NCI-H1417 (cell line): ENCODE data around the gene RDH16.
"Not testable (repeated sequence)": the region's sequence is repeated elsewhere in the genome, so short reads cannot be mapped to it uniquely, and the experiment has no call there.

ENCODE experiments used
- DNase-seq, 3 experiments: peaks; one replicate each; lab custom pipeline; 2025; lab: John Stamatoyannopoulos, UW

The RDH16 gene

DNA sequence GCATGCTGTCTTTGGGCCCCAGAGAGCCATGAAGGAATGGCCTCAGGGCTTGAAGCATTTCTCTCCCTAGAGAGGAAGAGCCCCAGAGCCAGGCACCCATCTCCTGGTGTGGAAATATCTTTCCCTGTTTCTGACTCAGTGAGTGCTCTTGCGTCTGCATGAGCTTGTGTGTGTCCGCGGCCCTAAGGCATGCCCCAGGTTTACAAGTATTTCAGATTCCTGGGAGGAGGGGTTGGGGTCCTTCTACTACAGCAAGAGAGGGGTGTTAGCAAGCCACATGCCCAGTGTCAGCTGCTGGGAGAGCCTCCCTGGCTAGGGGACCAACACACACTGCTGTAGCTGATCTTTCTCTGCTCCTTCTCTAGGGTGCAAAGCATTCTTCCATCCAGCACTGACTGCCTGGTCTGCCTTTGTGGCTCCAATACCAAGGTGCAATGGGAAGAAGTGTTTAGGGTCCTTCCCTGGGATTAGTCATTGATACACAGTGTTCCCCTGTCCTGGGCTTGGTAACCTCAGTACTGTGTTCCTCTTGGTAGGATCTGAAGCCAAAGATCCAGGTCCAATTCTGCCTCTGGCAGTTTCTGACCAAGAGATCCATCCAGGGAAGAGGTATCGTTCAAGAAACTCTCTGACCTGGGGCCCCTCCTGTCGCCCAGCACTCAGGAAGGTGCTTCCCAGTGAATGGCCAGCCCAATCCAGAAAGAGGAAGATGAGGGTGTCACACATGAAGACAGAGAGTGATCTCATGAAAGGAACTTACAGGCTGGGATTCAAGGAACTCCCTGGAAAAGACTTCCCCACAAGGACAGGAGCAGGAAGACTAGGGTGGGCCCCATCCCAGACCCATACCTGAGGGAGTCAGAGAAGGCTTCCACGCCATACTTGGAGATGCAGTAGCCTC, 3.1 kb downstream of the RDH16 start:
- no peak for DNase-seq

DNA sequence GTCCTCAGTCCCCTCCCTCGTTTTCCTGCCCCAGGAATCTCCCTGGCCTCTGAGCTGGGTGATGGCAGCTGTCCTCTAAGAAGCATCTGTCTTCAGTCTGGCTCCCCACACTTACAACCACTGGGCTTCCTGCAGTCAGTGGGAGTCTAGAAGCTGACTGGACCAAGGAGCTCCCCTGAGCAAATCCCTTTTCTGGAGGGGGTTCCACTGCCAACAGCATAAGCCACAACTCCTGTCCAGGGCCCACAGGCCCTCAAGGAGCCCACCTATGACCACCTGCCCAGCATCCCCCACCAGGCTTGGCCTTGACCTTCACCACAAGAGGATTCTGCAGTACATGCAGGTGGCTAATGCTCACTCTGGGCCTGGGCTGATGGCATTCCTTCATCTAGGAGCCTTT, 4.1 kb downstream of the RDH16 start:
- no peak for DNase-seq

DNA sequence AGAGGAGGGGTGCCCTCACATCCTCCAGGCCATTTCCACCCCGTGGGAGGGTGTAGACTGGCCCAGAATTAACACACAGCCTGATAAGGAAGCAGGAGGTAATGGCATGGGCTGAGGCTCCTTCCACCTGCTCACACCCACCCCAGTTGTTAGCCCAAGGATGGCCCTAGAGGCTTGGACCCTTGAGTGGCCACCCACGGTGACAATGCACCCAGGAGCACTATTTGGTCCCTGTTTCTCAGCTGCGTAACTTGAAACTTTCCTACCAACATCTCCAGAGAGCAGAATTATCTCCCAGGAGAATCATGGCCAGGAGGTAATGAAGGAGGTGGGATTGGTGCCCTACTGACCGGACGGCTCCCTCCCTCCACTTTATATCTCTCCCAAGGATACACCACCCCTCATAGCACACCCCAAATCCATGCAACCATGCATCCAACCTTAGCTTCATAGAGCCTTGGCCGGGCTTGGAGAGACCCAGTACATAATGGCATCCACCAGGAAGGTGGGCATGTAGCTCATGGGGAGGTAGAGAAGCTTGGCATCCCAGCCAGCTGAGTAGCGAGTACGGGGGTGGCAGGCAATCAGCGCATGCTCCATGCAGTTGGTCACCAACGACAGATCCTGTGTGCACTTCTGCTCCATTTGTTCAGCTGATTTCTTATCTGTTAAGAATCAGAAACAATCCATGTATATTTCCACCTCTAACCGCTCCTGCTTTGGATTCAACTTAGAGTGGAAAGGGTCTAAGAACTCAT, 5.6 kb downstream of the RDH16 start:
- DNase-seq = no peak

DNA sequence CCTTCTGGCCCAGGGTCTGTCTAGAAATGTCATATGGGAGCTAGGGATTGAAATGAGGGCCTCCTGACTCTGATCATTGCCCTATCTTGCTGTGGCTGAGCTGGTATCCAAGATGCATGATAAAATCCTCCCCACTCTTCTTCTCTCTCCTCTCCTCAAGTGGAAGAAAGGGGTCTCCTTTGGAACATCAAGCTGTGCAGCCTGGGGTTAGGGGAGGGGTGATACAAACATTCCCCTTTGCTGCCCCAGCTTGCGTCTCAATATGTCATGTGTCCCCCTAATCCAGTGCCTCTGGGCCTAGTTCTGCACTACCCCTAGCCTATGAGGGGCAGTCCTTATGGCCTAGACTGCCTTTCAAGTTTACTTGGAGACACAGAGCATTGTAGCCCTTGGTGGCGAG, 8.5 kb downstream of the RDH16 start:
- DNase-seq = no peak

DNA sequence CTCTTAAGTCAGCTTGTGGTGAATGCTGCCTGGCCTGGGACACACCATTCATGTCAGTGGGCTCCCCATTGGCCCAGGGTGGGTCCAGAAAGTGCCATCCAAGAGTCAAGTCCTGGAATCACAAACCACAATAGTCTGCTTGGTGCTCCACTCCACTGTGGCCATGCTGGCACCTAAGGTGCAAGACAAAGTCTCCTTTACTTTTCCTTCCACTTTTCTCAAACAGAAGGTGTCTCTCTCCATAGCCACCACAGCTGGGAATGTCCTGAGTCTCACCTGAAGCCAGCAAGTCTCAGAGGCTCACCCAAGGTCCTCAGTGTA, 9.0 kb downstream of the RDH16 start:
- DNase-seq = no peak

DNA sequence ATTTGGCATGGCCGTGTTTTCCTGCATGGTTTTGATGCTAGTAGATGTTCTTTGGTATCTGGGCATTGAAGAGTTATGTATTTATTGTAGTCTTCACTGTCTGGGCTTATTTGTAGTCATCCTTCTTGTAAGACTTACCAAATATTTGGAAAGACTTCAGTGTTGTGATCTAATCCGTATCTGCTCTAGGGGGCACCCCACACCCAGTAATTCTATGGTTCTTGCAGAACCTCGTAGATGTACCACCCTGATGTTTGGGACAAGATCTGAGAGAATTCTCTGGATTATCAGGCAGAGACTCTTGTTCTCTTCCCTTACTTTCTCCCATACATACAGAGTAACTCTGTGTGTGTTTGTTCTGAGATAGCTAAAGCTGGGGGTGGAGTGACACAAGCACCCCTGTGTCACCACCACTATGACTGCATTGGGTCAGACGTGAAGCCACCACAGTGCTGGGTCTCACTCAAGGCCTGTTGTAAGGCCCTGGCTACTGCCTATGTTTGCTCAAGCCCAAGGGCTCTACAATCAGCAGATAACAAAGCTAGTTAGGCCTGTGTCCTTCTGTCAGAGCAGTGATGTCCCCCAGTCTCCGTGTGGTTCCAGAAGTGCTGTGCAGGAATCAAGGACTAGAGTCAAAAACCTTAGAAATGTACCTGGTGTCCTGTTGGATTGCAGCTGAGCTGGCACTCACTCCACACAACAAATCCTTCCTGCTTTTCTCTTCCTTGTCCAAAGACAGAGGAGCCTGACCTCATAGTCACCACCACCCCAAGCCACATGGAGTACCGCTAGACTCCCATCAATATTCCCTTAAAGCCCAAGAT, 9.6 kb downstream of the RDH16 start:
- DNase-seq = no peak

DNA sequence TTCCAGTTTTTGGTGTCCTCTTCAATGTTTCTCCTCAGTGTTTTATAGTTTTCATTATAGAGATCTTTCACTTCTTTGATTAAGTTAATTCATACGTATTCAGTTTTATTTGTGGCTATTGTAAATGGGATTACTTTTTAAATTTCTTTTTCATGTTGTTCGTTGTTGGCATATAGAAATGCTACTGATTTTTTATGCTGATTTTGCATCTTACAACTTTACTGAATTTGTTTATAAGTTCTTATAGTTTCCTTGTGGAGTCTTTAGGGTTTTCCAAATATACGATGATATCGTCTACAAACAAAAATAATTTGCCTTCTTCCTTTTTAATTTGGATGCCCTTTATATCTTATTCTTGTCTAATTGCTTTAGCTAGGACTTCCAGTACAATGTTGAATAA, 13.5 kb downstream of the RDH16 start:
- DNase-seq = no peak

DNA sequence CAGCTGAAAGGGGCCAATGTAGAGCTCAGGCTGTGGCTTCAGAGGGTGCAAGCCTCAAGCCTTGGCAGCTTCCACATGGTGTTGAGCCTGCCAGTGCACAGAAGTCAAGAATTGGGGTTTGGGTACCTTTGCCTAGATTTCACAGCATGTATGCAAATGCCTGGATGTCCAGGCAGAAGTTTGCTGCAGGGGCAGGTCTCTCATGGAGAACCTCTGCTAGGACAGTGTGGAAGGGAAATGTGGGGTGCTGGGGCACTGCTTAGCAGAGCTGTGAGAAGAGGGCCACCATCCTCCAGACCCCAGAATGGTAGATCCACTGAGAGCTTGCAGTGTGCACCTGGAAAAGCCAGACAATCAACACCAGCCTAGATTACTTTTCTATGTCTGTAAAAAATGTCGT, 14.0 kb downstream of the RDH16 start:
- DNase-seq = not testable (repeated sequence)

DNA sequence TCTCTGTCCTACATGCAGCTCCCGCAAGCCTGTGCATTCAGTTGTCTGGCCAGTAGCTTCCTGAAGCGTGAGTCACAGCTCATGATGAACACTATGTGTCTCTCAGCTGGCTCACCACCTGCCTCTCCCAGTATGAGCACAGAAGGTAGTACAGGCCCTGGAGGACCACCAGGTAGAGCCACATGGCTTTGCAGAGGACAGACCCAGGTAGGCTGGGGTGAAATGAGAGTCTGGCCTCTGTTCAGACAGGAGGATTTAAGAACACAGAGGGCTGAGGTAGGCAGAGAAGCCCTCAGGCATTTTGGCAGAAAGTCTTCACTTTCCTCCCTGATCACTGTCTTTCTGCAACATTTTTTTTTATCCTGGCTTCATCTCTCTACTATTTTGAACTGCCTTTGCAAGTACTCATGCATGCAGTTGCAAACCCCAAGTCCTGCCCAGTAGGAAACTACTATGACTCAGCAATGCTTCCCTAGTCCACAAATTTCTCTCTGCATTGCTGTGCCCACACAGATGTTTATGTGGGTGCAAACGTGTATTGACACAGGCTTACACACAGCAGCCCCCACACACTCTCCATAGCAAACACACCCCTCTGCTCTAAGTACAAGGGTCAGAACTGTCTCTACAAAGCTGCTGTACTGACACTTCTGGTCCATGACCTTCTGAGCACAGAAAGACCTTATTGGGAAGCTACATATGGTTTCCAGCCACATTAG, 15.9 kb downstream of the RDH16 start:
- no peak for DNase-seq

DNA sequence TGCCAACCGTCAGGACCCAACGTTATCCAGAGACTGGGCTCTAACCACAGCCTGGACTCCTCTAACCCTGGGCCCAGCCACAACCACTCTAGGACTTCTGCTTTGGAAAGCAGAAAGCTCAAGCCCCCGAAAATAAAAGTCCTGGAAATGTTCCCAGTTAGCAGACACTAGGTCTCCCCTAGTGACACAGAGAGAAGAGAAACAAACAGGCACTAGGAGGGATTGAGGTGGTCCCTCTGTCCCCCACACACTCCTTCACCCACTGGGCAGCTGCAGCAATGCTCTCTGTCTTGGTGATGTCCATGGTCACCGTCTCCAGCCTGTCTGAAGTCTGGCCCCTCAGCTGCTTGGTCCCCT, 16.5 kb downstream of the RDH16 start:
- not testable (repeated sequence) for DNase-seq

DNA sequence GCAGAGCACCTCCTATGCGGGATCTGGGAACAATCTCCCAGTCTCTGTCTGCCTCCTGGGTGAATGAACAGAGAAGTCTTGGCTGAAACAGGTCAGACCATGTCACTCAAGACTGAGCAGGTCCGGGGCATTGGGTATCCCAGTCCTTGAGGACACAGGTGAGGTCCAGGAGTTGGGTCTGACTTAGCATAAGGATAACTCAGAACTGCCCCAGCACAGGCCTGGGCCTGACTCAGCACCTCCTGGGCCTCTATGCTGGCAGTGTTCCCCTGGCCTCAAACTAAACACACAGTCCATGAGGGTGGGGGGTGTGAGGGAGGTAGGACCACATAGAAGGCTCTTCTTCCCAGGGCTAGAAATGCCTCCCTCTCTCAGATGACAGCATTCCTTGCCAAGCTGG, 21.7 kb downstream of the RDH16 start:
- DNase-seq = no peak

DNA sequence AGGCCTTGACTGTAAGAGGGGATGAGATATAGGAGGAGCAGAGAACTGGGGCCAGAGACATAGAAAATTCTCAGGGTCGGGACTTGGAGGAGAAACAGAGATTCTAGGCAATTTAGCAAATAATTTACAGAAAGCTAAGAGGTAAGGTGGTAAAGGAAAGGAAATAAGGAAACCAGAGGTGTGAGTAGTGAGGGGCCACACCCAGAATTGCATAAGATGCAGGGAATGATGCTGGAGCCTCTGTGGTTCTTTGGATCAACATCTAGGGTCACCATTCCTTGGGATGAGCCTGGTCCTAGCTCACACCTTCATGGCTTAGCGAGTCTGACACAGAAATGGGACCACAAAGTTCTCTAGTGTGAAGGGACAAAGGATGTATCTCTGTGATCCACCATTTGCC, 22.3 kb downstream of the RDH16 start:
- no peak for DNase-seq

DNA sequence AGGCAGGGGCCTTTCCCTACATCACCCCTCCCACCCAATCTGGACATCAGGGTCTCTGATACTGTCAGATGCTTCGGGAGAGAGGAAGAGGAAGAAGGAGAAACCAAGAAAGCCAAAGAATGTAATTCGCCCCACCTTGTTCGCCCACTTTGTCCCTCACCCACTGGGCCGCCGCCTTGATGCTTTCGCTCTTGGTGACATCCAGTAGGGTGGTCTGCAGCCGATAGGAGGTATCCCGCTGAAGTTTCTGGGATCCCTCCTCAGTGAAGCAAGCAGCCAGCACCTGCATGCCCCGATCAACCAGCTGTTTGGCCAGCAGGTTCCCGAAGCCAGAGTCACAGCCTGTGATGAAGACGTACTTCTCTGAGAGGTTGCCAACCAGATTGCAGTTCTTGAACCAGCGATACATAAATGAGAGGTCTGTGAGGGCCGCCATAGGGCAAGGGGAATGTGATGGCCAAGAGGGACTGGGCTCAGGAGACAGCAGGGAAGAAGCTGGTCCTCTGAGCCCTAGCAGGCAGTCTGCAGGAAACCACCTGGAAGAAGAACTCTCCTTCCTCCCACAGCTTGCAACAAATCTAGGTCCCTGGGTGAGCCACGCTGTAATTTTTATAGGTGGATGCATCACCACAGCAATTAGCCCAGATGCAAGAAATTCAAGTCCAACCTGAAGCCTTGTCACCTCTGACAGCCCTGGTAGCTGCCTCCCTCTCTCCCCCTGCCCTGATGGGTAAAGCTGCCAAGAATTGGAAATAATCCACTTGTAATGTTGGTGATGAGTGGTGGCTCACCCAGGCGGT, 23.4 kb downstream of the RDH16 start, which contains the start of gene SDR9C7:
SDR9C7 (minus strand) TSS at position 583 of the 800 bp plus-strand sequence; CDS start at position 436, 147 bp downstream.
- no peak for DNase-seq

DNA sequence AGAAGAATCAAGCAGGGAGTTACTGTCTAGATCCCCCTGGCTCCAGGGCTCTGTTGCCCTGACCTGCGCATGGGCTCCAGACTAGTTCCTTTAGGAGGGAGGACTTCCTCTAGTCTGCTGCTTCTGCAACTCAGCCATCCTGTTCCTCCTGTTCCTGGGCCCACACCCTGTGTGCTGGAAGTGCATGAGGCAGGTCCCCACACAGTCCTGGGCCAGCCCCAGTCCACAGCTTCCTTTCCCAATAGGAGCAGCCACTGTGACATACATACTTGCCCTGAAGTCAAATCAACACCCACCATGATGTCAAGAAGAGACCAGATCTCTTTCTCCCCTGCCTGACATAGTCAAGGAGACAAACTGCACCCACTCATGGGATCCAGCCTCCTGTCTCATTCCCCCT, 24.5 kb downstream of the RDH16 start:
- DNase-seq = no peak

DNA sequence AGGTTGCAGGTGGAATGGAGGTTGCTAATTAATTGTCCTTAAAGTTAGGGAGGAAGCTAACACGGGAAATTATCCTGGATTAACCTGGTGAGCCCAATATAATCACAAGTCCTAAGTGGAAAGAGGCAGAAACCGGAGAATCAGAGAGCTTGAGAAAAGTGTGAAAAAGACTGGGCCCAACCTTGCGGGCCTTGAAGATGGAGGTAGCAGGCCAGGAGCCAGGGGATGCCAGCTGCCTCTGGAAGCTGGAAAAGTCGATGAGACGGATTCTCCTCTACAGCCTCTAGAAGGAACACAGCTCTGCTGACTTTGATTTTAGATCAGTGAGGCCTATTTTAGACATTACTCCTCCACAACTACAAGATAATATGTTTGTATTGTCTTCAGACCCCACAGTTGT, 25.3 kb downstream of the RDH16 start:
- no peak for DNase-seq

DNA sequence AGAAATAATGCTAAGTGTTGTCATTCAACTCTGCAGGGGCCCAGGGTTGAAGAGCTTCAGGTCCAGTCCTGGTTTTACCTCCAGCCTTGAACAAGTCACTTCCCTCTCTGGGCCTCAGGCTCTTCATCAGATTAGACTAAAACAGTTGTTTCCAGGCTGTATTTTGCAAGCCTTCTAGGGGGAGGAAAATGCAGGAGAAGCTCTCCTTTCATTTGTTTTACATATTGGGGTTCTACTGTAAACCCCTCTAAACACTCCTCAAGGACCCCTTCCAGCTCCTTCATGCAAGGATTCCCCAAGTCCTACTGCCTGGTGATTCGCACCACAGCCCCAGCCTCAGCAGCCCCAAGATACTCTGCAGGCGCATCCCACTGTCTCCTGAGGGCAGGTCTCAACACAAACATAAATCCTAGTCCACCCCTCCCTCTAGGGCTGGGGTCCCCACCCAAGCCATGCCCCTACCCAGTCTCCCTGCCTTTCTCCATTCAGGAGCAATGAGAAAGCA, 25.9 kb downstream of the RDH16 start:
- DNase-seq = peak; percentile 7 to 21 (median 15)

DNA sequence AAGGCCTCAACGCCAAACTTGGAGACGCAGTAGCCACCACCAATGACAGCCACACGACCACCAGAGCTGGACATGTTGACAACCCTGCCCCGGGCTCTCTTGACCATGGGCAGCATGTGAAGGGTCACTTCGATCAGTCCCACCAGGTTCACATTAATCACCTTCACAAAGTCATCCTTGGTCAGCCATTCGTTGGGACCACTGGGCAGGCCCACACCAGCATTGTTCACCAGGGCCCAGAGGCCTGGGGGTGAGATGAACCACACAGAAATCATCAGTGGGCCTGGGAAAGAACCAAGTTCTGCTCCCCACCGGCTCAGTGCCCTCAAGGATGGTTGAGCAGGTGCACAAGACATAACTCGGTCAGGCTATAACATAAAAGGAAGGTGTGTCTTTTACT, 27.2 kb downstream of the RDH16 start:
- DNase-seq = no peak

DNA sequence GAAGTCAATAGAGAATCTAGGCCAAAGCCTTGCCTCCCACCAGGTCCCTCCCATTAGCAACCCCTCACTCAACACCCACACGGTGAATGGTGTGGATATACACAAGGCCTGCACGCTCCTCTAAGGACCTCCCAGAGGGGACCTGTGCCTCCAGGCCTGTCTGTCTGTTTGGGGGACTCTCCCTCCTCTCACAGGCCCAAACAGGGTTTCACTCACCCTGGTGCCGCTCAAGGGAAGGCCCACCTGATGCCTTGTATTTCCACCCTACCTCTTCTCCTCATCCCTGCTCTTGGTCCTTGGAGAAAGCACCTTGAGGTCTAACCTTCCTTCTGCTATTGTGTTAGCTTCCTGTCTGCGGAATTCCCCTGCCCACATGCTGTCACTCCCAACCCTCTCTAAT, 27.6 kb downstream of the RDH16 start:
- no peak for DNase-seq

DNA sequence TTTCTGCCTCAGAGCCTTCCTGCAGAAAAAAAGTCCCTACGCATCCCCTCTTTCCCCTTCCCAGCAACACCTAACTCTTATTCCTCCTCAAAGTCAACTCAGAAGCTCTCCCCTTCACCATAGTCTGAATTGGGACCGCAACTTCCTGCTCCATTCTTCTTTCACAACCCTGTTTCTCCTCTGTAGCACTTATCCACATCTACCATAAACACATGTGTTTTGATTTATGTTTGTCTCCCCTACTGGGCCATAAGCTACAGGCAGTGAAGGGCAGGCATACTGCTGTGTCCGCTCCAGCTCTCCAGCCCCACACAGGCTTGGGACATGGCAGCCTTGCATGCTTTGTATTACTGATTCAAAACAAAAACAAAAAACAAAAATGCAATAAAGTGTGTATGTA, 29.1 kb downstream of the RDH16 start:
- DNase-seq = no peak

DNA sequence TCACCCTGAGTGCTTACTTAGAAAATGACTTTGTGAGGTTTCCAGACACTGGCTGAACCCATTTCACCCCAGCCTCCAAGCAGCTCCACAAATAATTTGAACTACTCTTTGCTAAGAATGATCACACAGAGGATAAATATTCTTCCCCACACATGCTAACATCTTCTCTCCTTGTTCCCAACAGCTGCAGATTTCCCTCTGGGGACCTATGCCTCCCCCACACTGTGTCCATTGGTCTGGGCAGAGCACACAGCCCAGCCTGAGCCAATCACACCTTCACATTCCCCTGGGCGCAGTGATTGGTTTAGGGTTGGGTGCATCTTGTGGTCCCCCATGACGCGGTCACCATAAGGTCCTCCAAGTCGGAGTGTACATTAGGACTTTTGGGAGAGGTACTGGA, 30.1 kb downstream of the RDH16 start:
- no peak for DNase-seq

DNA sequence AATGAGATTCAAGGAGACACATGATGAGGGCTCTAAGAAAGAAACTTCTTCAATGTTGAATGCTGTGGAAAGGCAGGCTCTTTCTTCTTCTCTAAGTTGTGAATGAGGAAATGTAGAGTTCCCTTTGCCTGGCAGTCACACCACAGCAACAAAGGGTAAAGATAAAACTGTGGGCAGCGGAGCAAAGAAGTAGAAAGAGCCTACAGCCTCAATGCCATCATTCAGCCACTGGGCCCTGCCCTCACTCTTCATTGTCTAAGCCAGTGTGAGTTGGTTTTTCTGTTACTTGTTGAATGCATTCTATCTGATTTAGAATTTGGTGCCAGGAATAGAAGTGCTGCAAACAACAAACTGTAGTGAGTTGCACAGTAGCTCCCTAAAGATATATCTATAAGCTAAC, 35.4 kb downstream of the RDH16 start:
- DNase-seq = no peak
